HFFc6 (cell line): ENCODE data around the gene NHLRC3. TPM values are rescaled to one million over a fixed set of nuclear protein-coding genes. Genes with fewer than 3 reads are reported as not detected.

Experiments used
- DNase-seq: peaks from one replicate; pipeline ENCODE4 v3.0.0-alpha.2; 2018
- H3K27ac Mint-ChIP-seq: 2 replicates; pipeline ENCODE4 v1.8.0; 2020; ENCODE audit warnings: mild to moderate bottlenecking, mixed read lengths
- H3K27me3 Mint-ChIP-seq: 2 replicates; pipeline ENCODE4 v1.8.0; 2021; ENCODE audit warnings: mild to moderate bottlenecking, moderate library complexity, mixed read lengths; ENCODE audit not compliant: insufficient read depth
- H3K36me3 Mint-ChIP-seq: 2 replicates; pipeline ENCODE4 v1.8.0; 2021; ENCODE audit warnings: low read depth, mixed read lengths
- H3K4me1 Mint-ChIP-seq: 2 replicates; pipeline ENCODE4 v1.8.0; 2020; ENCODE audit warnings: low read depth, mixed read lengths
- H3K4me3 Mint-ChIP-seq: 2 replicates; pipeline ENCODE4 v1.8.0; 2020; ENCODE audit warnings: mild to moderate bottlenecking, moderate library complexity, mixed read lengths
- H3K9me3 Mint-ChIP-seq: 2 replicates; pipeline ENCODE4 v1.8.0; 2020; ENCODE audit warnings: mild to moderate bottlenecking, mixed read lengths
- CTCF ChIP-seq: fragments of 200-600 bp; sonication (generic); IDR thresholded peaks from 2 replicates; pipeline ENCODE4 v1.5.0; 2021; ENCODE audit warnings: antibody characterized with exemption, mild to moderate bottlenecking
- total RNA-seq, 6 experiments: library from RNA; stranded (reverse); fragmentation: NEBNext Ultra II Directional; extraction: Animal tissue kit (Norgen Biotek cat#: 25700); gene quantifications; 2 replicates in 1 of 6; 3 replicates in 5 of 6; pipeline ENCODE4 v1.2.3, GENCODE V29; 2021

Gene NHLRC3
- total RNA-seq, 6 experiments from 2014 or later: 7.3 to 9.6 (median 7.8) TPM

- H3K4me3 Mint-ChIP-seq: no peak overlapping the region
- no peak for DNase-seq
- no peaks in the 10 kb centered on the region for H3K36me3 Mint-ChIP-seq
- no peak overlapping the region for H3K27ac Mint-ChIP-seq
- no peak for TF ChIP-seq CTCF
- no peaks in the 10 kb centered on the region for H3K9me3 Mint-ChIP-seq
- no peaks in the 10 kb centered on the region for H3K27me3 Mint-ChIP-seq
- no peaks in the 10 kb centered on the region for H3K4me1 Mint-ChIP-seq
Observed at GRCh38 chr13:39052944-39053343, 14.7 kb downstream of the NHLRC3 start.

DNA sequence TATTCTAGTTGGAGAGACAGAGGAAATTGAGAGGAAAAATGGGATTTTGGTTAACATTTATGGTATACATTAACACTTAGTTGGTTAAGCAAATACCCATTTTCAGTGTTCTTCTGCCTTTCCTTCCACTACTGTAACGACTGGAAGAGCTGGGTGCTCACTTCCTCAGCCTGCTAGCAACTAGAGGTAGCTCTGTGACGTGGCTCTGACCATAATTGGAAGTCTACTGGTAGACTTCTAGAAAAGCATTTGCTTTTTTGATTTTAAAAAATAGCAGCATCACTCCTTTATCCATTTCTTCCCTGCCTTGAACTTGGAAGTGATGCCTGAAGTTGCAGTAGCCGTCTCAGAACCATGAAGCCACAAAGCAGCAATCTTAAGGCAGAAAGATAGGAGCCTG is 15.9 kb downstream of the NHLRC3 start:
- Mint-ChIP-seq H3K9me3 (no peaks in the 10 kb centered on the region), H3K27me3 (no peaks in the 10 kb centered on the region; the same call in 1 of the 2 replicates), H3K4me3 (no peak overlapping the region), H3K36me3 (no peaks in the 10 kb centered on the region), H3K4me1 (no peaks in the 10 kb centered on the region), H3K27ac (no peak overlapping the region)
- DNase-seq: no peak
- no peak for TF ChIP-seq CTCF

DNA sequence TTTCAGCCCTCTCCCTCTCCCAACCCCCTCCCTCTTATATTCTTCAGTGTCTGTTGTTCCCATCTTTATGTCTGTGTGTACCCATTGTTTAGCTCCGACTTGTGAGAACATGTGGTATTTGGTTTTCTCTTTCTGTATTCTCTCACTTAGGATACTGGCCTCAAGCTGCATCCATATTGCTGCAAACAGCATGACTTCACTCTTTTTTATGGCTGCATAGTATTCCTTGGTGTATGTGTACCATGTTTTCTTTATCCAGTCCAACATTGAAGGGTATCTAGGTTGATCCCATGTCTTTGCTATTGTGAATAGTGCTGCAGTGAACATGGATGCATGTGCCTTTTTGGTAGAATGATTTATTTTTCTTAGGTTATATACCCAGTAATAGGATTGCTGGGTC is 17.8 kb downstream of the NHLRC3 start:
- Mint-ChIP-seq H3K9me3 (no peaks in the 10 kb centered on the region), H3K27ac (no peak overlapping the region), H3K4me3 (no peak overlapping the region), H3K4me1 (no peaks in the 10 kb centered on the region), H3K36me3 (no peaks in the 10 kb centered on the region), H3K27me3 (no peaks in the 10 kb centered on the region; the same call in 1 of the 2 replicates)
- TF ChIP-seq CTCF: no peak
- DNase-seq: no peak

DNA sequence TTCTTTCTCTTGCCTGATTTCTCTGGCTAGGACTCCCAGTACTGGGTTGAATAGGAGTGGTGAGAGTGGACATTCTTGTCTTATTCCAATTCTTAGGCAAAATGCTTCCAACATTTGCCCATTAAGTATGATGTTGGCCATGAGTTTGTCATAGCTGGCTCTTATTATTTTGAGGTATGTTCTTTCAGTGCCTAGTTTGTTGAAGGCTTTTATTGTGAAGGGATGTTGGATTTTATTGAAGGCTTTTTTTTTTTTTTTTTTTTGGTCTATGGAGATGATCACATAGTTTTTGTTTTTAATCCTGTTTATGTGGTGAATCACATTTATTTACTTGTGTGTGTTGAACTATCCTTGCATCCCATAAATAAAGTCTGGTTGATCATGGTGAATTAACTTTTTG is 19.8 kb downstream of the NHLRC3 start:
- H3K27ac Mint-ChIP-seq: no peak overlapping the region
- no peak for TF ChIP-seq CTCF
- H3K27me3 Mint-ChIP-seq: no peaks in the 10 kb centered on the region; the same call in 1 of the 2 replicates
- no peaks in the 10 kb centered on the region for H3K9me3 Mint-ChIP-seq
- DNase-seq: no peak
- no peak overlapping the region for H3K4me3 Mint-ChIP-seq
- no peaks in the 10 kb centered on the region for H3K4me1 Mint-ChIP-seq
- H3K36me3 Mint-ChIP-seq: no peaks in the 10 kb centered on the region

DNA sequence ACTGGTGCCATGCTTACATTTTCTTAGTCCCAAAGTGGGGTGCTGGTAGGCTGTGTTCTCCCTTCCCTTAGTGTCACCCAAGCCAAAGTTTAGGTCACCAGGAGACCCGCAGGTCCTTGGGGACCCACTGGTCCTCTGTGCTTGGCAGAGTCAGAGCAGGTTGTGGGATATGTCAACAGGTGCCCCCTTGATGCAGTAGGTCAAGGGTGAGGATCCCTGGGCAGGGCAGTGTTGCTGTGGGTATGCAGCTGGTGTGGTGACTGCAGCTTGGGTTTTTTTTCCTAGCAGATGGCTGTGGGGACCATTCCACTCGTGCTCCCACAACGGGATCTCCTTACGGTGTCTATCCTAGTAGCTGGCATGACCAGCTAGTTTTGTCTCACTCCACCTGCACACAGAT is 23.7 kb downstream of the NHLRC3 start:
- no peak for DNase-seq
- no peak overlapping the region for H3K4me3 Mint-ChIP-seq
- no peaks in the 10 kb centered on the region for H3K36me3 Mint-ChIP-seq
- H3K27ac Mint-ChIP-seq: no peak overlapping the region
- no peaks in the 10 kb centered on the region for H3K9me3 Mint-ChIP-seq
- TF ChIP-seq CTCF: no peak
- H3K4me1 Mint-ChIP-seq: no peaks in the 10 kb centered on the region
- no peaks in the 10 kb centered on the region; the same call in 1 of the 2 replicates for H3K27me3 Mint-ChIP-seq

GRCh38 chr13:39072842-39073241 is 34.6 kb downstream of the NHLRC3 start:
- Mint-ChIP-seq H3K4me1 (no peaks in the 10 kb centered on the region), H3K4me3 (no peak overlapping the region), H3K36me3 (no peaks in the 10 kb centered on the region), H3K27me3 (peaks cover 3% of the 10 kb centered on the region; the same call in 1 of the 2 replicates), H3K27ac (no peak overlapping the region), H3K9me3 (no peaks in the 10 kb centered on the region)
- no peak for DNase-seq
- no peak for TF ChIP-seq CTCF
